H9 (cell line): ENCODE data around the gene TMEM269. TPM values are rescaled to one million over a fixed set of nuclear protein-coding genes. Genes with fewer than 3 reads are reported as not detected.

Source experiments
- DNase-seq: peaks from one replicate; pipeline ENCODE4 v3.0.0-alpha.2; 2017
- H2AFZ ChIP-seq: one replicate; pipeline ENCODE4 v1.6.1; 2013; ENCODE audit warnings: mild to moderate bottlenecking, low read length, control low read depth, moderate library complexity
- H2AK5ac ChIP-seq: 2 replicates; pipeline ENCODE4 v1.6.1; 2013; ENCODE audit warnings: low read length, control low read depth, mixed read lengths; ENCODE audit not compliant: insufficient read length
- H2BK120ac ChIP-seq: one replicate; pipeline ENCODE4 v1.6.1; 2013; ENCODE audit warnings: low read depth, mild to moderate bottlenecking, low read length, control low read depth, inconsistent platforms; ENCODE audit not compliant: poor library complexity, severe bottlenecking
- H2BK12ac ChIP-seq: 2 replicates; pipeline ENCODE4 v1.6.1; 2013; ENCODE audit warnings: low read length, control low read depth, mixed read lengths, low read depth; ENCODE audit not compliant: insufficient read length
- H2BK15ac ChIP-seq: 2 replicates; pipeline ENCODE4 v1.6.1; 2013; ENCODE audit warnings: low read depth, low read length, control low read depth
- H2BK20ac ChIP-seq: one replicate; pipeline ENCODE4 v1.6.1; 2013; ENCODE audit warnings: low read depth, mild to moderate bottlenecking, low read length, control low read depth, inconsistent platforms; ENCODE audit not compliant: poor library complexity, severe bottlenecking
- H2BK5ac ChIP-seq: 2 replicates; pipeline ENCODE4 v1.6.1; 2013; ENCODE audit warnings: low read length, control low read depth, mixed read lengths; ENCODE audit not compliant: insufficient read length
- H3K14ac ChIP-seq: 2 replicates; pipeline ENCODE4 v1.6.1; 2013; ENCODE audit warnings: low read length, control low read depth; ENCODE audit not compliant: insufficient read depth
- H3K18ac ChIP-seq: 2 replicates; pipeline ENCODE4 v1.6.1; 2013; ENCODE audit warnings: low read depth, mild to moderate bottlenecking, mixed read lengths, low read length, control low read depth; ENCODE audit not compliant: insufficient read length
- H3K23ac ChIP-seq: 2 replicates; pipeline ENCODE4 v1.6.1; 2013; ENCODE audit warnings: low read length, control low read depth, mixed read lengths, low read depth; ENCODE audit not compliant: insufficient read length
- H3K23me2 ChIP-seq: 2 replicates; pipeline ENCODE4 v1.6.1; 2013; ENCODE audit warnings: low read depth, mild to moderate bottlenecking, mixed read lengths, low read length, control low read depth; ENCODE audit not compliant: insufficient read length, poor library complexity, severe bottlenecking
- H3K27ac ChIP-seq: 2 replicates; pipeline ENCODE4 v1.5.1; 2013; ENCODE audit warnings: low read length, control low read depth, mixed read lengths, low read depth; ENCODE audit not compliant: insufficient read length
- H3K27me3 ChIP-seq: 2 replicates; pipeline ENCODE4 v1.6.1; 2013; ENCODE audit warnings: low read length, control low read depth, inconsistent platforms; ENCODE audit not compliant: insufficient read depth
- H3K4ac ChIP-seq: 2 replicates; pipeline ENCODE4 v1.6.1; 2013; ENCODE audit warnings: low read depth, mild to moderate bottlenecking, control low read depth, inconsistent platforms, low read length, moderate library complexity
- H3K4me1 ChIP-seq: 2 replicates; pipeline ENCODE4 v1.6.1; 2013; ENCODE audit warnings: low read length, control low read depth, inconsistent platforms; ENCODE audit not compliant: insufficient read depth
- H3K4me2 ChIP-seq: 2 replicates; pipeline ENCODE4 v1.6.1; 2013; ENCODE audit warnings: low read length, control low read depth, mixed read lengths; ENCODE audit not compliant: insufficient read length, insufficient read depth
- H3K56ac ChIP-seq: 2 replicates; pipeline ENCODE4 v1.6.1; 2013; ENCODE audit warnings: low read depth, mild to moderate bottlenecking, mixed read lengths, low read length, control low read depth; ENCODE audit not compliant: insufficient read length
- H3K79me1 ChIP-seq: 2 replicates; pipeline ENCODE4 v1.6.1; 2013; ENCODE audit warnings: low read depth, mild to moderate bottlenecking, moderate library complexity, low read length, control low read depth, inconsistent platforms; ENCODE audit not compliant: insufficient read depth, poor library complexity, severe bottlenecking
- H3K79me2 ChIP-seq: 2 replicates; pipeline ENCODE4 v1.6.1; 2013; ENCODE audit warnings: low read length, control low read depth, inconsistent platforms; ENCODE audit not compliant: insufficient read depth
- H3K9ac ChIP-seq: 2 replicates; pipeline ENCODE4 v1.6.1; 2013; ENCODE audit warnings: low read length, control low read depth, mixed read lengths; ENCODE audit not compliant: insufficient read length; ENCODE audit errors: extremely low read depth
- H3K9me3 ChIP-seq: one replicate; pipeline ENCODE4 v1.6.1; 2013; ENCODE audit warnings: low read depth, low read length, inconsistent platforms; ENCODE audit not compliant: control insufficient read depth
- H3T11ph ChIP-seq: one replicate; pipeline ENCODE4 v1.6.1; 2013; ENCODE audit warnings: mild to moderate bottlenecking, low read length, control low read depth, inconsistent platforms
- H4K20me1 ChIP-seq: one replicate; pipeline ENCODE4 v1.6.1; 2013; ENCODE audit not compliant: control insufficient read depth, insufficient read length, insufficient read depth
- H4K5ac ChIP-seq: 2 replicates; pipeline ENCODE4 v1.6.1; 2013; ENCODE audit warnings: low read depth, mild to moderate bottlenecking, mixed read lengths, low read length, control low read depth; ENCODE audit not compliant: insufficient read length
- H4K8ac ChIP-seq: replicated peaks from 2 replicates; pipeline ENCODE4 v1.6.1; 2013; ENCODE audit warnings: low read length, control low read depth, mixed read lengths, low read depth; ENCODE audit not compliant: insufficient read length
- H4K91ac ChIP-seq: 2 replicates; pipeline ENCODE4 v1.6.1; 2013; ENCODE audit warnings: low read depth, mild to moderate bottlenecking, moderate library complexity, mixed read lengths, low read length, control low read depth; ENCODE audit not compliant: insufficient read length
- H3K27ac Mint-ChIP-seq, 3 experiments: 2 replicates in 2 of 3; 3 replicates in 1 of 3; pipeline ENCODE4 v1.8.0; 2020 to 2021; ENCODE audit warnings: mixed read lengths in 3 of 3, mild to moderate bottlenecking in 1 of 3, moderate library complexity in 1 of 3
- H3K27me3 Mint-ChIP-seq: 2 replicates; pipeline ENCODE4 v1.8.0; 2021; ENCODE audit warnings: low read depth, mild to moderate bottlenecking, moderate library complexity, mixed read lengths
- H3K36me3 Mint-ChIP-seq, 3 experiments: 2 replicates in 2 of 3; 3 replicates in 1 of 3; pipeline ENCODE4 v1.8.0; 2020 to 2021; ENCODE audit warnings: low read depth in 3 of 3, mixed read lengths in 3 of 3; ENCODE audit not compliant: insufficient read depth in 1 of 3
- H3K4me1 Mint-ChIP-seq, 2 experiments: 2 replicates each; pipeline ENCODE4 v1.8.0; 2020; ENCODE audit warnings: mixed read lengths in 2 of 2
- H3K4me3 Mint-ChIP-seq, 2 experiments: 2 replicates in 1 of 2; 3 replicates in 1 of 2; pipeline ENCODE4 v1.8.0; 2020 to 2021; ENCODE audit warnings: mild to moderate bottlenecking in 2 of 2, mixed read lengths in 2 of 2, moderate library complexity in 1 of 2
- H3K9me3 Mint-ChIP-seq, 2 experiments: 2 replicates in 1 of 2; 3 replicates in 1 of 2; pipeline ENCODE4 v1.8.0; 2020; ENCODE audit warnings: mild to moderate bottlenecking in 2 of 2, mixed read lengths in 2 of 2, moderate library complexity in 1 of 2
- CTCF ChIP-seq: fragments of 200-600 bp; sonication (generic); conservative IDR thresholded peaks from 3 replicates; pipeline ENCODE4 v1.8.0; 2021; ENCODE audit warnings: antibody characterized with exemption, mild to moderate bottlenecking
- WGBS: extraction: QIAGEN DNeasy Blood & Tissue Kit; methylation state at CpG from one replicate; pipeline ENCODE4 v1.1.7; 2013; ENCODE audit warnings: missing lambda C conversion rate, low lambda C conversion rate, mixed read lengths; ENCODE audit not compliant: insufficient read length; ENCODE audit errors: extremely low coverage; 5-methylcytosine and 5-hydroxymethylcytosine counted together
- total RNA-seq: library from RNA; stranded (reverse); gene quantifications from 2 replicates; pipeline ENCODE4 v1.2.1, GENCODE V29; 2021

Gene TMEM269
- total RNA-seq, 1 experiment from 2014 or later = 0.17 TPM

- Histone ChIP-seq H2BK20ac (no peak overlapping the region), H3K79me2 (no peaks in the 10 kb centered on the region), H3K4me2 (no peak overlapping the region), H4K5ac (no peak overlapping the region), H3K4me1 (no peaks in the 10 kb centered on the region), H3K14ac (no peak overlapping the region), H2BK15ac (no peak overlapping the region), H3K9ac (no peak overlapping the region), H2AK5ac (no peak overlapping the region), H3K18ac (no peak overlapping the region), H2BK5ac (no peak overlapping the region), H3K27ac (no peak overlapping the region), H4K20me1 (no peaks in the 10 kb centered on the region), H3K23me2 (no peaks in the 10 kb centered on the region), H4K8ac (no peak overlapping the region), H2BK12ac (no peak overlapping the region), H3K56ac (no peak overlapping the region), H3T11ph (no peak overlapping the region), H4K91ac (no peak overlapping the region), H3K23ac (no peak overlapping the region), H3K27me3 (no peaks in the 10 kb centered on the region), H3K4ac (no peak overlapping the region), H2BK120ac (no peak overlapping the region), H3K79me1 (no peaks in the 10 kb centered on the region), H3K9me3 (no peaks in the 10 kb centered on the region), H2AFZ (no peak overlapping the region)
- no CpG with 5 or more reads among the region's 14 CpGs for WGBS
- Mint-ChIP-seq H3K4me1 (peaks cover under 1 to 4% of the 10 kb centered on the region in 2 experiments; a peak in 3 of 4 replicates), H3K4me3 (no peak overlapping the region; a peak in 1 of 5 replicates), H3K9me3 (peaks cover 15 to 18% of the 10 kb centered on the region in 2 experiments), H3K27me3 (no peaks in the 10 kb centered on the region; the same call in 1 of the 2 replicates), H3K27ac (peak overlapping the region in 1 of 3 experiments; percentile 49; a peak in 2 of 7 replicates), H3K36me3 (peaks cover 44 to 69% (median 63%) of the 10 kb centered on the region in 3 experiments)
- no peak for TF ChIP-seq CTCF
- DNase-seq = no peak
These were observed 36.1 kb upstream of the TMEM269 start for GRCh38 chr1:42748461-42749410.
